Vagina (tissue), 2 donors: ENCODE measurements around the gene FAM120A.

Experiments
- POLR2A ChIP-seq, 2 donors: fragments of 450-650 bp; IDR thresholded peaks; one replicate each; pipeline ENCODE4 v1.6.1; 2017; ENCODE audit warnings: antibody characterized with exemption in 2 of 2, mild to moderate bottlenecking in 2 of 2, moderate library complexity in 2 of 2
- POLR2AphosphoS5 ChIP-seq, 2 donors: sonication (generic); formaldehyde crosslinking; IDR thresholded peaks; one replicate each; pipeline ENCODE4 v1.9.0; 2017; ENCODE audit warnings: antibody characterized with exemption in 2 of 2, mild to moderate bottlenecking in 2 of 2, low read depth in 1 of 2; ENCODE audit not compliant: insufficient read depth in 1 of 2
- TF ChIP-seq, protein P1 (sequence below), 3 experiments: fragments of 450-650 bp in 2 of 3; fragments of 200-600 bp in 1 of 3; sonication (generic) in 1 of 3; IDR thresholded peaks; one replicate each; pipeline ENCODE4 v1.5.1; 2017 to 2019; ENCODE audit warnings: antibody characterized with exemption in 3 of 3, mild to moderate bottlenecking in 2 of 3, moderate library complexity in 2 of 3

DNA sequence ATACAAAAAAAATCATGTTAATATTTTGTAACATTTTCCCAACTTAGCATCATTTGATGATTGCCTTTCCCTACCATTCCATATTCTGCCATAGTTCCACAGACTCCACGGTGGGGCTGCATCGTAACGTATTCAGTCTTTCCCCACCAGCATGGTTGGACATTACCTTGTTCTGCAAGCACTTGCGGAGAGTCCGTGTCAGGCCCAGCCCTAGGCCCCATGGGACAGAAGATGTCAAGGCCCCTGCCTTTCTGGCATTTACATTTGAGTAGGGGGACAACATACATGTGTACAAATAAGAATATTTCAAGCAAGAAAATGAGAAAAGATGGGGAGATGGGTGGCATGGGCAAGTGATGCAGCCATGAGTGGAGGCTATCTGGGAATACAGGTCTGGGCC is 116.7 kb downstream of the FAM120A start:
- no peak for TF ChIP-seq POLR2A (IDR thresholded peaks at IDR 0.05)
- TF ChIP-seq, protein P1, sequence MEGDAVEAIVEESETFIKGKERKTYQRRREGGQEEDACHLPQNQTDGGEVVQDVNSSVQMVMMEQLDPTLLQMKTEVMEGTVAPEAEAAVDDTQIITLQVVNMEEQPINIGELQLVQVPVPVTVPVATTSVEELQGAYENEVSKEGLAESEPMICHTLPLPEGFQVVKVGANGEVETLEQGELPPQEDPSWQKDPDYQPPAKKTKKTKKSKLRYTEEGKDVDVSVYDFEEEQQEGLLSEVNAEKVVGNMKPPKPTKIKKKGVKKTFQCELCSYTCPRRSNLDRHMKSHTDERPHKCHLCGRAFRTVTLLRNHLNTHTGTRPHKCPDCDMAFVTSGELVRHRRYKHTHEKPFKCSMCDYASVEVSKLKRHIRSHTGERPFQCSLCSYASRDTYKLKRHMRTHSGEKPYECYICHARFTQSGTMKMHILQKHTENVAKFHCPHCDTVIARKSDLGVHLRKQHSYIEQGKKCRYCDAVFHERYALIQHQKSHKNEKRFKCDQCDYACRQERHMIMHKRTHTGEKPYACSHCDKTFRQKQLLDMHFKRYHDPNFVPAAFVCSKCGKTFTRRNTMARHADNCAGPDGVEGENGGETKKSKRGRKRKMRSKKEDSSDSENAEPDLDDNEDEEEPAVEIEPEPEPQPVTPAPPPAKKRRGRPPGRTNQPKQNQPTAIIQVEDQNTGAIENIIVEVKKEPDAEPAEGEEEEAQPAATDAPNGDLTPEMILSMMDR (IDR thresholded peaks at IDR 0.05), result no peak
- no peak for TF ChIP-seq POLR2AphosphoS5 (IDR thresholded peaks at IDR 0.05; ENCODE audit: insufficient read depth in 1 of 2, low read depth in 1 of 2)
